ENCODE data around the gene IQSEC1.

GRCh38 chr3:12993517-12994356 is 79.5 kb downstream of the IQSEC1 start:
- no peak for TF ChIP-seq CTCF (IDR thresholded peaks at IDR 0.05)
- no peak for TF ChIP-seq POLR2A (IDR thresholded peaks at IDR 0.05)

Data from Peyer's patch (tissue), 4 donors.